KMS-11 (cell line): ENCODE data around the gene SYNE1.
A peak's percentile ranks its signal among the peaks of the same experiment; 100 is the strongest.

Experiments used
- H2AFZ ChIP-seq: fragments of 200-600 bp; sonication (generic); 2 replicates; pipeline ENCODE4 v1.6.1; 2016; ENCODE audit warnings: antibody characterized with exemption, mixed run types, low read depth
- H3K27ac ChIP-seq: fragments of 200-600 bp; sonication (generic); 2 replicates; pipeline ENCODE4 v1.6.1; 2016; ENCODE audit warnings: mild to moderate bottlenecking, mixed run types
- H3K27me3 ChIP-seq: fragments of 200-600 bp; sonication (generic); 2 replicates; pipeline ENCODE4 v1.6.1; 2017; ENCODE audit warnings: mild to moderate bottlenecking, low read depth, mixed run types, moderate library complexity; ENCODE audit not compliant: insufficient read depth
- H3K36me3 ChIP-seq: fragments of 200-600 bp; sonication (generic); 2 replicates; pipeline ENCODE4 v1.6.1; 2017; ENCODE audit warnings: mild to moderate bottlenecking, mixed run types; ENCODE audit not compliant: insufficient read depth
- H3K4me1 ChIP-seq: fragments of 200-600 bp; sonication (generic); 2 replicates; pipeline ENCODE4 v1.6.1; 2016; ENCODE audit warnings: mild to moderate bottlenecking, low read depth, mixed run types; ENCODE audit not compliant: poor library complexity, severe bottlenecking
- H3K4me2 ChIP-seq: fragments of 200-600 bp; sonication (generic); 2 replicates; pipeline ENCODE4 v1.7.0; 2016; ENCODE audit warnings: mild to moderate bottlenecking, mixed run types
- H3K4me3 ChIP-seq: fragments of 200-600 bp; sonication (generic); IDR thresholded peaks from 2 replicates; pipeline ENCODE4 v1.6.1; 2017; ENCODE audit warnings: low read depth, low read length, mixed read lengths; ENCODE audit not compliant: insufficient read depth
- H3K79me2 ChIP-seq: fragments of 200-600 bp; sonication (generic); 2 replicates; pipeline ENCODE4 v1.6.1; 2016; ENCODE audit warnings: low read depth, mixed run types; ENCODE audit not compliant: insufficient read depth
- H3K9ac ChIP-seq: fragments of 200-600 bp; sonication (generic); 2 replicates; pipeline ENCODE4 v1.6.1; 2016; ENCODE audit warnings: mild to moderate bottlenecking, mixed run types
- H4K20me1 ChIP-seq: fragments of 200-600 bp; sonication (generic); 2 replicates; pipeline ENCODE4 v1.6.1; 2016; ENCODE audit warnings: mild to moderate bottlenecking, mixed run types; ENCODE audit not compliant: insufficient read depth
- TF ChIP-seq, protein P1 (sequence below): fragments of 200-600 bp; sonication (generic); conservative IDR thresholded peaks from 2 replicates; pipeline ENCODE4 v1.6.1; 2017; ENCODE audit warnings: low read depth, mild to moderate bottlenecking, antibody characterized with exemption, low read length, moderate library complexity, mixed read lengths

The SYNE1 gene

DNA sequence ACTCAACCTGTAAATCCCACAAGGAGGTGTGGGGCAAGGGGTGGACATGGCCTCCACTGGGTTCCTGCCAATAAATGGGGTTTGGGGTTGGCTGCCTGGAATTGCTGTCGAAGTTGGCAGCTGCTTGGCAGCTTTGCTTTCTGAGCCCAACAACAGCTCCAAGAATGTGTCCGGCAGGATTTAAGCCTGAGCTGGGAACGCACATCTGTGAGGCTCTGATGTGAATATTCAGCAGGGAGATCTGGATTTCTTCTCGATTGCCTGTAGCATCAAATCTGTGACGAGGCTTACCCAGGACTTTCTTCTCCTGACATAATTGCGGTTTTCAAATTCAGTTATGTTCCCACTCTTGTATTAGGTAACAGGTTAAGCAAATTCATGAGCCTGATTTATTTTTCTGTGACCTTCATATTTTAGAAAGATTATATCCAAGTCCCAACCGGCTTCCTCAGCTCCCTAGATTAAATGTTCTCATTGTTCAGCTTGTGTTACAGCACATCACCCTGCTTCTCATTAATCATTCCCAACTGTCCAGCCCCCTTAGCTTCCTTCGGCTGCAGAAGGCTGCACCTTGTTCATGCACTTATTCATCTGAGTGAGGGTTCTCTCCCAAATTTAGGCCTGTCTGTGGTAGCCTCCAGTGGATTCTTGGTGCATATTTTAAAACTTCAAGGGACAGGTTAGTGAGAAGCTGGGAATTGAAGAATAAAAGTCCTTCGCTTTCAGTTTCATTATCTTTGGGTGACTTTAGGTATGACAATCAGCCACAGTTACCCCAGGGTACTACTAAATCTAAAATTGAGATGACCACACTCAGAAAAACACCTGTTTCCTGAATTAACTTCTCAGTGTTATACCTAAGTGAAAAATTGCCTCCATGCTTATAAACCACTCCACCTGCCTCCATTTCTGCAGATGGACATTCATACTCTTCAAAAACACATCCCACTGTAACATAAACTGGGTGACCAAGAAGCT, 519.7 kb downstream of the SYNE1 start:
- H3K36me3 ChIP-seq = no peaks in the 10 kb centered on the region
- no peaks in the 10 kb centered on the region for H3K27me3 ChIP-seq
- peaks cover 20% of the 10 kb centered on the region for H3K4me1 ChIP-seq
- H4K20me1 ChIP-seq = no peaks in the 10 kb centered on the region
- TF ChIP-seq, protein P1, sequence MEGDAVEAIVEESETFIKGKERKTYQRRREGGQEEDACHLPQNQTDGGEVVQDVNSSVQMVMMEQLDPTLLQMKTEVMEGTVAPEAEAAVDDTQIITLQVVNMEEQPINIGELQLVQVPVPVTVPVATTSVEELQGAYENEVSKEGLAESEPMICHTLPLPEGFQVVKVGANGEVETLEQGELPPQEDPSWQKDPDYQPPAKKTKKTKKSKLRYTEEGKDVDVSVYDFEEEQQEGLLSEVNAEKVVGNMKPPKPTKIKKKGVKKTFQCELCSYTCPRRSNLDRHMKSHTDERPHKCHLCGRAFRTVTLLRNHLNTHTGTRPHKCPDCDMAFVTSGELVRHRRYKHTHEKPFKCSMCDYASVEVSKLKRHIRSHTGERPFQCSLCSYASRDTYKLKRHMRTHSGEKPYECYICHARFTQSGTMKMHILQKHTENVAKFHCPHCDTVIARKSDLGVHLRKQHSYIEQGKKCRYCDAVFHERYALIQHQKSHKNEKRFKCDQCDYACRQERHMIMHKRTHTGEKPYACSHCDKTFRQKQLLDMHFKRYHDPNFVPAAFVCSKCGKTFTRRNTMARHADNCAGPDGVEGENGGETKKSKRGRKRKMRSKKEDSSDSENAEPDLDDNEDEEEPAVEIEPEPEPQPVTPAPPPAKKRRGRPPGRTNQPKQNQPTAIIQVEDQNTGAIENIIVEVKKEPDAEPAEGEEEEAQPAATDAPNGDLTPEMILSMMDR = no peak
- no peak overlapping the region for H3K4me3 ChIP-seq
- no peaks in the 10 kb centered on the region for H3K79me2 ChIP-seq
- H2AFZ ChIP-seq = no peak overlapping the region
- no peak overlapping the region for H3K9ac ChIP-seq
- peak overlapping the region; percentile 38; the same call in 1 of the 2 replicates for H3K4me2 ChIP-seq
- peak overlapping the region; percentile 14; the same call in 1 of the 2 replicates for H3K27ac ChIP-seq

DNA sequence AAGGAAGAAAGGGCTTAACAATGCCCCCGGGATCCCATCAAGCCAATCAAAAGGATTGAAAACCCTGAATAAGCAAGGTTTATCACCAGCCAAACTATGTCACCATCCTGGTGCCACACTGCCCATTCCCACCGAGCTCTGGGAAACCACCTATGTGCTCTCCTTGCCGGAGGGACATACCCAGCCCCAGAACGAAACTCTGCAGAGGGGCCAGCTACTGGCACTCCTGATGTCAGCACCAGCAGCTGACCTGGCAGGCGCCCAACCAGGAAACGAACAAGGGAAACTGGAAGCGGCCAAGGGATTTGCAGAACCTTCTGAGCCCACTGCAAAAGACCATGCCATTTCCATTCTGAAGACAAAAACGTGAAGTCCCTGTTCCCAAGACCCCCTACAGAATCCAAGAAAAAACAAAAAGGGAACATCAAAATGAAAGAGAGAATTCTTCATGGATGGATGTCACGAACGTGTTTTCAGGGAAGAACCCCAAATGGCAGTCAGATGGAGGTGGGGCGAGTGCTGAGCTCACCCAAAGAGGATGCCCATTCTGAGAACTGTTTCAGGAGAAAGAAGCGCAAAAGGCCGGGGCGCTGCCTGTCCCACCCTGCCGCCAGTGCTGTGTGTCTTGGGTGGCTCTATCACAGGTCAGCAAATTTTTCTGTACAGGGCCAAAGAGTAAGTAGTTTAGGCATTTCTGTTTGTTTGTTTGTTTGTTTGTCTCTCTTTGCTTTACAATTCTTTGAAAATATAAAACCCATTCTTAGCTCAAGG, 524.5 kb downstream of the SYNE1 start:
- H4K20me1 ChIP-seq = no peaks in the 10 kb centered on the region
- H3K4me1 ChIP-seq = peaks cover 14% of the 10 kb centered on the region
- no peaks in the 10 kb centered on the region for H3K27me3 ChIP-seq
- no peaks in the 10 kb centered on the region for H3K79me2 ChIP-seq
- no peak overlapping the region for H3K9ac ChIP-seq
- no peaks in the 10 kb centered on the region for H3K36me3 ChIP-seq
- no peak overlapping the region for H3K4me2 ChIP-seq
- TF ChIP-seq, protein P1 = no peak
- H3K4me3 ChIP-seq = no peak overlapping the region
- no peak overlapping the region for H2AFZ ChIP-seq
- H3K27ac ChIP-seq = no peak overlapping the region

DNA sequence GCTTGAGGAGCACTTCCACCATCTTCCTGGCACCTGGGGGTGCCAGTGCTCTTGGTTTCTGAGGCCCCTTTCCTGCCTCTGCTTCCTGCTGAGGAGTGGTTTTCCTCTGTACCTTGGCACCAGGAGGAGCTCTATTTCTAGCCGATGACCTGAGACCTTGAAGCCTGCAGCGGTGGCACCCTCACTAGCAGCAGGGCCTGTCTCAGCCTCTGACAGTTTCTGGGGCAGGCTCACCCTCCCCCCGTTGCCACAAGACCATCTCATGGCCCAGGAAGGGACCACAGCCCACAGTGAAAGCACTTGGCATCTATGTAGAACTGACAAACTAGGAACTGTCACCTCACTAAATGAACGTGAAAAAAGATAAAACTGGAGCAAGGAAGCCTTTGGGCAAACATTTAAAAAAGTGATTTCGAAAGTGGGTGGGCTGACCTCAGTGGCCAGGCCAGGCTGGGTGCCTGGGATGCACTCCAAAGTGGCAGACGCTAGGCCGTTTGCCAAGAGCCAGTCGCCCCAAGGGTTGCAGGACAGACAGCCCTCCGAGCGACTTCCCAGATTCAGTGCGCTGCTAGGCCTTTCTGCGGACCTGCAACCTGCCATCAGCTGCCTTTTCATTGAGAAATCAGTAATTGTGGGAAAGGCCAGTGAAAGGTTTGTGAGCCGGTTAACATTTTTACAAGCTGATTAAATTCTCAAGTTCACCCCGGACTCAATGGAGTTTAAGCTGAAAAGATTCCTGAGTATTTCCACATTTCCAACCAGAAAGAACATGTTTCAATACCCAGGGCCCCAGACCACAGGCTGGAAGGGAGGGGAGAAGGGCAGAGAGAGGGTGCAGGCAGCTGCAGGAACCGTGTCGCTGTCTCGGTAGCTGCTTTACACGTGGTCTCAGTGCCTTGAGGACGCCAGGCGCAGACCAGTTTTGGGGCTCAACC, 526.0 kb downstream of the SYNE1 start:
- Histone ChIP-seq H4K20me1 (no peaks in the 10 kb centered on the region), H3K27me3 (no peaks in the 10 kb centered on the region), H2AFZ (no peak overlapping the region), H3K4me1 (peaks cover 6% of the 10 kb centered on the region), H3K79me2 (no peaks in the 10 kb centered on the region), H3K4me3 (no peak overlapping the region), H3K9ac (no peak overlapping the region), H3K4me2 (no peak overlapping the region), H3K27ac (no peak overlapping the region), H3K36me3 (no peaks in the 10 kb centered on the region)
- TF ChIP-seq, protein P1 = no peak

DNA sequence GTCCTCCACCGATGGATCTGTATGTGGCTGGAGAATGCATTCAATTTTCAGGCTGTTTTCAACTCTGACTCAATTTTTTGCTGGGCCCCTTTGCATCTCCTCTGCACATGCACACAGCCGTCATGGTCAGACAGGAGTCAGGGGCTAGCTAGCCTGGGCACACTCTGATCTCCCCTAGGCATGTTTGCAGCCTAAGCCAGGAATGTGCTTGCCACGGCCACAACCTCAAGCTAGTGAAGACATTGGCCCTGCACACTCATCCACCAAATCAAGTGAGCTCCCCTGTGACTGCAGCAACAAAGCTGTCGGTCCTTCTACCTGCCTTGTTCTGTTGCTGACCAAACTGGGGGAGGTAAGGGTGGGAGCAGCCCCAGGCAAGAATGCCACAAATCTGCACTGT, 529.2 kb downstream of the SYNE1 start:
- Histone ChIP-seq H3K4me3 (no peak overlapping the region), H3K36me3 (no peaks in the 10 kb centered on the region), H4K20me1 (no peaks in the 10 kb centered on the region), H3K4me2 (no peak overlapping the region), H2AFZ (no peak overlapping the region), H3K27me3 (no peaks in the 10 kb centered on the region), H3K79me2 (no peaks in the 10 kb centered on the region), H3K4me1 (no peaks in the 10 kb centered on the region), H3K27ac (no peak overlapping the region), H3K9ac (no peak overlapping the region)
- TF ChIP-seq, protein P1 = no peak
